Epidermal melanocyte (primary cell): ENCODE measurements around the gene QSOX1.

Source experiments
- DNase-seq: peaks from one replicate; pipeline ENCODE4 v3.0.0; 2011; ENCODE audit warnings: low spot score; ENCODE audit not compliant: insufficient read length

The QSOX1 gene

DNA sequence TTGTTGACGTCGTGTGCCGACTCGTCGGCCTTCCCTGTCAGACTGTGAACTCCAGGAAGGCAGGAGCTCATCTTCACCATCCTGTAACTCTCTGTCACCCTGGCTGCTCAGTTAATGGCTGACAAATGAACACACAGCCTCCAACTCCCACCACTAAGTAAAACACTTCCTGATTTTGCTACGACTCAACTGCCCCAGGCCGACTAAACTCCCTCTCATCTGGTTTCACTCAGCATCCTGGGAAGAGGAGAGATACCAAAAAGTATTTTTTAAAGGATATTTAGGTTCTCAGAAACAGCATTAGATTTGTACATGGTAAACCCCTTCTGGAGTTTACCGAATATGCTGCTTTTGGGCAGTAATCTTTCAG is 57.2 kb downstream of the QSOX1 start:
- DNase-seq = no peak

GRCh38 chr1:180213401-180214170 is 58.9 kb downstream of the QSOX1 start:
- DNase-seq = no peak

DNA sequence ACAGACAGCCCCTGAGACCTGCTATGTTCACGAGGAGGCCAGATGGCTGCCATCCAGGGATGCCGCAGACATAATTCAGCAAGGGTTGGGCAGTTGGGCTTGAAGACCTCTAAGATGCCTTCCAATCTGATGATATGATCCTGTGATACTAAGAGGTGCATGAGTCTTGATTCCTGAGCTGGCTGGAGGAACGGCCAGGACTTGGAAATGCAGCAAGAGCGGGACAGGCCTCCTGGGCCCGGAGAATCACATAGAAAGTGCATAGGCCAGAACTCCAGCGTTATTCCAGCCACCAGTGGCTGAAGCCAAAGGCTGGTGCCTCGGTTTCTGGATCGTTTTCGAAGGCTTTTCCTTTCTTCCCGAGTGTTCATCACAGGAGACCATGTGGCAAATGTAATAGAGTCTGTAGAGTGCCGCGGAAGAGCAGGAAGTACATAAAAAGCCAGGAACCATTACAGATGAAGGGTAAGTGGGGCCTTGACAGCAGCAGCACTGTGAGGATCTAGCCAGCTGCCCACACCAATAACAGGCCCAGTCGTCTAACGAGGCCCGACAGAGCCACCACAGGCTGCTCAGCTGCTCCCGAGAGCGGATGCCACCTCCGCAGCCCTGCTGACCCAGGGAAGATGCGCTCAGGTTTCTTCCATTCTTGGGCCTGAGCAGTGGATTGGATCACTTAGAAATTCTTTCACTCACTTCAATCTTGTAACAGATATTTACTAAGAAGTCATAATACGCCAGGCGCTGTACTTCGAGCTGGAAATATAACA is 61.4 kb downstream of the QSOX1 start:
- DNase-seq = no peak

DNA sequence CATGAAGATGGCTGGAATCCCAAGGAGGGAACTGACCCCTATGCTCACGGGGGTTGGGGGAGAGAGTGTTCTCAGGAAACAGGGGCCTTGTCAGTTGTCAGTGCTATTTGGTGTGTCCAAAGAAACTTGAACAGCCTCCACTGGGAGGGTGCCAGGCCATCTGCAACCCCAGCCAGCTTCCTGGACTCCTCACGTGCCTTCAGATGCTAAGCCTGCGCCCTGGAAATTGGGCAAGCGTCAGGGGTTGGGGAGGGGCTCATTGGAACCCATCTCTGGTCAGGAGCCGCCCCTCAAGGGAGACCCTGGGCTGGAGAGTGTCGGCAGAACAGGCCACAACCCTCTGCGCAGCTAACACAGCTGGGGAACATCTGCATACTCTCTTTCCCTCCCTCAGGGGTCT is 62.3 kb downstream of the QSOX1 start:
- no peak for DNase-seq

GRCh38 chr1:180218806-180219765 is 64.4 kb downstream of the QSOX1 start:
- no peak for DNase-seq

- no peak for DNase-seq
Measured at GRCh38 chr1:180219776-180220175, 65.1 kb downstream of the QSOX1 start.

DNA sequence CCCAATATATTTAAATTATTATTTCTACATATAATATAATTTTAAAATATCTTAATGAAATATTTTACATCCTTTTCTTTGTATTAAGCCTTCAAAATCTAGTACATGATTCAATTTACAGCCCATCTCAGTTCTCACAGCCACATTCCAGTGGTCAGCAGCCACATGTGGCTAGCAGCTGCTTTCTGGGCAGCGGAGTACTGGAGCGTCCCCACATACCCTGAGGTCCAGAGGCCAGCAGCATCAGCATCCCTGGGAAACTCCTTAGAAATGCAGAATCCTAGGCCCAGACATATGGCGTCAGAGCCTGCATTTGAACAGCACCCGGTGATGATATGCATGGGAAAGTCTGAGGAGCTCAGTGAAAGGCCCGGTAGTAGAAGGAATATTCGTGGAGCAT is 66.8 kb downstream of the QSOX1 start:
- DNase-seq = no peak

GRCh38 chr1:180224902-180225301 is 70.2 kb downstream of the QSOX1 start:
- DNase-seq = no peak

DNA sequence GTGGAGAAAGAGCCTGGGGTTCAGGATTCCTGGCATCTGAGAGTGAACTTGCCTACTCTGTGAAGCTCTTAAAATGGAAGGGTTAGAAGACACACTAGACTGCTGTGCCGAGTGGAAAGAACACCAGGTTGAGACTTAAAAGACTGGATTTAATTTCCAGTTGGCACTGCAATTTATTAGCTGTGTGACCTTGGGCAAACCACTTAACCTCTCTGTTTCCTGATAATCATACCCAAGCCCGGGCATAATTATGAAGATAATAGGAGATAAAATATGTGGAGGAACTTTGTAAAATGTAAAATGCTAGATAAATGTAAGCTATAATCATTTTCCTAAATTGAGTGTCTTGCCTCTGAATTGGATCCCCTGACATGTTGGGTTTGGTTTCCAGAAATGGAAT is 70.7 kb downstream of the QSOX1 start:
- no peak for DNase-seq

DNA sequence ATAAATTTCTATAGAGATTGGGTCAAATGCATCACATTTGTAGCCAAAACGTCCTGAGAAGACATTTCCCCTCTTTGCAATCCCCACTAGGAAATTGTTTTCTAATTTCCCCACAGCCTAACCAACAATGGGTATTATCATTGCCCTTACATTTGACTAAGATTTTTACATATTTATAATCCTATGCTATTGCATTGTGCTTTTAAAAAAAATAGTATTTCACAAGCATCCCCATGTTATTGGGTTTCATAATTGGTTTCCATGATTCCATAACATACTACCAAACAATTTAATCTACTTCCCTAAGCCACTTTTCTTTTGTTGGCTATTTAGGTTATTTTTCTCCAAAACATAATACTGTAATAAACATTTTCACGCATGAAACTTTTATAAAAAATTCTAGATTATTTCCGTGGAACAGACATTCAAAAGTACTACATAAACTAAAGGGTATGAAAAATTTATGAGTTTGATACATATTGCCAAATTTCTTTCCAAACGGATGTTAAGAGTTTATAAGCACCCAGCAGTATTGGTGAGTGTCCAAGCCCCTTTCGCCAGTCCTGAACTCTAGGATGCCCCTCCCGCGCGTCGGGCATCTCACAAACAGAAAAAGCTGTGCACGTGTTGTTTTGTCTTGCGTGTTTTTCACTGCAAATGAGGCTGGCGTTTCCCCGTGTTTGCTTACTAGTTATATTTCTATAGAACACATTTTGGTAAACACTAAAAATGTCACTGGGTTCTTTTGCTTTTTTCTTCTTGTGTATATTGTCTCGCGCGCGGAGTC is 73.4 kb downstream of the QSOX1 start:
- no peak for DNase-seq

DNA sequence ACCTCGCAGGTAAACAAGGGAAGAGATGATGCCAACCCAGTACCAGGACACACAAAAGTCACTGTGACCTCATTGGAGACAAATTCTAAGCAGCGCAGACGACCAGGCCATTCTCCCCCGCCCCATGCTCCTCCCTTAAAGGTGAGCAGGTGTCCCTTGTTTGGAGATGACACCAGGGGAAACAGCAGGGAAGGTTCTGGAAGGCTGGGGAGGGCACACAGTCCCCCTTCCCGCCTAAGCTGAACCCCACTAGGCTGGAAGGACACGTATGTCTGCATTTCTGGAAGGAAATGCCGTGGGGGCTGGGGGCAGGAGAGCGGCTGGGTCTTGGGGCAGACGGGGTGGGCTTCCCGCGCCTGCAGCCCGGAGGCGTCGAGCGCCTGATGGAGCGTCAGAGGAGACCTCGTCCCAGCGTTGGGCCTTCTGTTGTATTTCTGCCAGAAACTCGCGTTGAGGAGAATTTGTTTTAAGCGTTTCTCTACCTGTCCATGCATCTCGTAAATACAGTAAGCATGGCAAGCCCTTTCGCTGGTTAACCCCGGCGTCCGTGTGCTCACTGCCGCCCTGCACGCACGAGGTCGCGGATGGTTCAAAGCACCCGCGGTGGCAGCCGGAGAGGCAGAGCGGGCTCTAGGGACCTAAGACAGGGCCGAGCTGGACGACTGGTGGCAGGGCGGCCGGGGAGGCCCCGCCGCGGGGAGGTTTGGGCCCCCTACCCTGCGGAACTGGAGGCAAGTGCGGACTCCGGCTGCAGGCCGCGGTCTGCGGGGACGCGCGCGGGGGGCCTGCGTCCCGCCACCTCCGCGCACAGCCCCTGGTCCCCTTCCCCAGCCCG is 74.2 kb downstream of the QSOX1 start:
- no peak for DNase-seq

DNA sequence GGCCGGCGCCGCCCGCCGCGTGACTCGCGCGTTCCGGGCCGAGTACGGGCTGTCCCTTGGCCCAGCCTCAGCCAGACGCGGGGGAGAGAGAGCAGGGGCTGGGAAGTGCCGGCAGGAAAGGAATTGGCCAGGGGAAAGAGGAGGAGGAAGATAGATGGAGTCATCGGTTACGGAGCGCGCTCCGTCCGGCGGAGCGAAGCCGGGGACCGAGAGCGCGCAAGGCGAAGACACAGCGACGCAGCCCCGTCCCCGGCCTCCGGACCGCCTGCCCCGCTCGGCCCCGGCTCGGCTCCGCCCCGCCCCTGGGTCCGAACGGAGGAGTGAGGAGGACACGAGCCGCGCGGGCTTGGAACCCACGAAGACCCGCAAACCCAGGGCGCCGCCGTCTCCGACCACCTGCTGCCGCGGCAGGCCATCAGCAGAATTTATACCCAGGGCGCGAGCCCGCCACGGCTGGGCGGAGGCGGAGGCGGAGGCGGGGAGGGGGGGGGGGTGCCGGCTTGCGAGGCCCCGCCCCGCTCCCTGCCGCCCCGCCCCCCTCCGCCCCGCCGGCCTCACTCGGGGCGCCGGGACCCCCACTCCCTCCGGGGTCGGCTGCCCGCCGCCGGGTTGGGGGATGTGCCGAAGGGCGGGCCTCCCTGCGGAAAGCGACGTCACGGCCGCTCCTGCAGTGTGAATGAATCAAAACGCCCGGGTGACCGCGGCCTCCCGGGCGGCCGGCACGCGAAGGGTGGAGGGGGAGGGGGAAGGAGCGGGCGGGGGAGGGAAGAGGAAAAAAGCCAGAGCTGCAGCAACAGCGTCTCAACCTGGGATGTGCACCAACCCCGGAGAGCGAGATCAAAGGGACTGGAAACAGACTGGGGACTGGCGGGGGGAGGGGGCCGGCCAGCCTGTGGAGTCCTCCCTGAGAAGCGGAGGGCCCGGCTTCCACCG is 75.1 kb downstream of the QSOX1 start, which contains the start of gene LHX4:
Gene LHX4 (plus strand): TSS at position 782 of the 933 bp plus-strand sequence. CDS start 266 bp downstream, outside the sequence.
- DNase-seq = no peak

- no peak for DNase-seq
Measured at GRCh38 chr1:180230416-180230790, 75.7 kb downstream of the QSOX1 start.

DNA sequence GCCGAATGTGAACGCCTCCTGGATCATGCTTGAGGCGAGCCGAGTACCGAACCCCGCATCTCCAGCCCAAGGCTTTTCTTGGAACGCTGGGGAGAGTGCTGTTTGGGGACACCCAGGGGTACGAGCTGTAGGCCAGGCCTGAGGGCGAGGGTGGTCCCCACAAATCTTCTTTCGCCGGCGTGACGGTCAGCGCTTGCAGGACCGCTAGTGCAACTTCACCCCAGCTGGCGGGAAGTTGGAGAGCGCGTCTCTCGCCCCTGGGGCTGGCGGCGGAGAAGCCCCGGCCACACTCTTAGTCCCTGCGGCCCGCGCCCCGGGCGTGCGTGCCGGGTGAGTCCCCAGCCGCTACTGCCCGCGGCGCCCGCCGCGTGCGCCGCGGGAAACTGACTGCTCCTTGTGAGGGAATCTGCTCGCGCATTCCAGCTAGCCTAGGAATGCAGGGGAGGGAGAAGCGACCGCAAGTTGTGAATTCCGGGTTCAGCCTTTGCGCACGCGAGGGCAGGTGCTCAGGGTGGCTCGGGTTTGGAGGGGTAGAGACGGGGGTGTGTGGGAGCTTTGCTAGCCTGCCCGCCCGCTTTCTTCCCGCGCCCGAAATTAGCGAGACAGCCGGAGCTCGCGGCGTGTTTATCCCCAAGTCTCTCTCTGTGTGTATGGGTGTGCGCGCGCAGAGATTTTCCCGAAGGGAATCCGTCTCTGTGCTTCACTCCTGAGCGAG is 76.3 kb downstream of the QSOX1 start:
- no peak for DNase-seq

- DNase-seq = no peak
Measured at GRCh38 chr1:180231506-180231921, 76.8 kb downstream of the QSOX1 start.

GRCh38 chr1:180231936-180232335 is 77.3 kb downstream of the QSOX1 start:
- DNase-seq = no peak

DNA sequence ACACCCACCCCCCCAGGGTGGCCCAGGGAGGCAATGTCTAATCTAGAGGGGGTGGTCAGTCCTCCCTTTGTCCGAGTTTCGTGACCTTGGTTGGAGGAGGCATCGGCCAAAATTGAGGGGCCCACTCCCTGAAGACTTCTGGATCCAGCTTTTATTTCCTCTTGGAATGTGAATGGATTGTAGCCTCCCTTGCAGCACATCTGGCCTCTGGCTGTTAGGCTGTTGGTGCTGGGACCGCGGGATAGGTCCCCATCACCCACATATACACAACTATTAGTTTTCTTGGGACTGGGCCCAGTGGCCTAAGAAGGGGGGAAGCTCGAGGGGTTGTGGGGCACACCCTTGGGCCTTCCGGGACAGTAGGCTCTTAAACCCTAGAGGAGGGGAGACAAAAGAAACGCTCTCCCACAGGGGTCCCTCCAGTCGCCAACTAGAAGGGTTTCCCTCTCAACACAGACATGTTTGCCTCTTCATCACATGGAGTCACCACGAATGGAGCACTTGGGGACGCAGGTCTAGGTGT is 77.9 kb downstream of the QSOX1 start:
- DNase-seq = no peak
